ENCODE results near the gene PPIA. TPM values are rescaled to one million over a fixed set of nuclear protein-coding genes. Genes with fewer than 3 reads are reported as not detected.

Gene PPIA
- total RNA-seq, 1 experiment from 2014 or later, result 2,409 TPM

DNA sequence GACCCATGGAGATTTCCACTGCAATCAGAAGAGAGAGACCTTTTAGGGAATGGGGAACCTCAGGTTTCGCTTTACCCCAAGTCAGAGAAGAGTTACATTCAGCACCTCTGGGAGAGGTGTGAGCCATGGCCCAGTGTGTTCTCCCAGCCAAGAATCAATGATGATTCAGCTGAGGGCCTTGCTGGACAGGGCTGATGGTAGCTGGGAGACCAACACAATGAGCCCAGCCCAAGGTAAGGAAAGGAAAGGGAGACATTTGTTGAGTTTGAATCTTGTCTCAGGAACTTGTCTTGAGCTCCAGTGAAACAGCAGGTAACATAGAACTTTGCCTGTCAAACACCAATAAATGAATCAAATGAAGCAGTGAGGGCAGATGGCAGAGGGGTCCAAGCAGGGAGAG lies 14.0 kb upstream of the PPIA start:
- no peak overlapping the region for H2BK12ac ChIP-seq (ENCODE audit: insufficient read length, low read depth, low read length)
- no peak overlapping the region for H2BK5ac ChIP-seq (ENCODE audit: insufficient read length, low read length)
- no peak overlapping the region for H3K27ac ChIP-seq (ENCODE audit: insufficient read length, low read depth, low read length)
- no peak overlapping the region for H4K5ac ChIP-seq (ENCODE audit: insufficient read length, low read depth, low read length)
- no peak overlapping the region for H2BK20ac ChIP-seq (ENCODE audit: low read depth, low read length, poor library complexity, severe bottlenecking)
- no peak overlapping the region for H3K27ac Mint-ChIP-seq
- H4K20me1 ChIP-seq (ENCODE audit: control insufficient read depth, insufficient read depth, insufficient read length), result no peaks in the 10 kb centered on the region
- peaks cover 0 to 6% (median 0%) of the 10 kb centered on the region in 3 experiments; a peak in 2 of 7 replicates for H3K36me3 Mint-ChIP-seq (ENCODE audit: insufficient read depth in 1 of 3, low read depth in 3 of 3)
- H3K27me3 Mint-ChIP-seq (ENCODE audit: low read depth), result peaks cover 14% of the 10 kb centered on the region
- no peaks in the 10 kb centered on the region for H3K4me1 ChIP-seq (ENCODE audit: insufficient read depth, low read length)
- no peak overlapping the region for H4K91ac ChIP-seq (ENCODE audit: insufficient read length, low read depth, low read length)
- no peak overlapping the region for H3K14ac ChIP-seq (ENCODE audit: insufficient read depth, low read length)
- 0 out of 4 replicates have a peak, but pooled peaks cover 0 to 3% of the 10 kb centered on the region in 2 experiments for H3K4me1 Mint-ChIP-seq
- H3K4me2 ChIP-seq (ENCODE audit: insufficient read depth, insufficient read length, low read length), result no peak overlapping the region
- H3K9me3 Mint-ChIP-seq, result peaks cover 15 to 17% of the 10 kb centered on the region in 2 experiments
- no peak overlapping the region for H2BK120ac ChIP-seq (ENCODE audit: low read depth, low read length, poor library complexity, severe bottlenecking)
- H3T11ph ChIP-seq (ENCODE audit: low read length), result no peak overlapping the region
- H3K18ac ChIP-seq (ENCODE audit: insufficient read length, low read depth, low read length), result no peak overlapping the region
- H3K79me2 ChIP-seq (ENCODE audit: insufficient read depth, low read length), result no peaks in the 10 kb centered on the region
- WGBS (ENCODE audit: extremely low coverage, insufficient read length, low lambda C conversion rate), result no CpG with 5 or more reads among the region's 1 CpG
- no peaks in the 10 kb centered on the region for H3K27me3 ChIP-seq (ENCODE audit: insufficient read depth, low read length)
- no peak for DNase-seq
- H3K9ac ChIP-seq (ENCODE audit: extremely low read depth, insufficient read length, low read length), result no peak overlapping the region
- no peaks in the 10 kb centered on the region for H3K79me1 ChIP-seq (ENCODE audit: insufficient read depth, low read depth, low read length, poor library complexity, severe bottlenecking)
- H3K9me3 ChIP-seq (ENCODE audit: control insufficient read depth, low read depth, low read length), result no peaks in the 10 kb centered on the region
- no peak overlapping the region for H3K4me3 Mint-ChIP-seq
- H2AK5ac ChIP-seq (ENCODE audit: insufficient read length, low read length), result no peak overlapping the region
- H3K56ac ChIP-seq (ENCODE audit: insufficient read length, low read depth, low read length), result no peak overlapping the region
- no peak overlapping the region for H2AFZ ChIP-seq (ENCODE audit: low read length)
- H3K23me2 ChIP-seq (ENCODE audit: insufficient read length, low read depth, low read length, poor library complexity, severe bottlenecking), result no peaks in the 10 kb centered on the region
- no peak overlapping the region for H3K23ac ChIP-seq (ENCODE audit: insufficient read length, low read depth, low read length)
- H4K8ac ChIP-seq (replicated peaks; ENCODE audit: insufficient read length, low read depth, low read length), result no peak overlapping the region
- no peak overlapping the region for H3K4ac ChIP-seq (ENCODE audit: low read depth, low read length)
- no peak overlapping the region for H2BK15ac ChIP-seq (ENCODE audit: low read depth, low read length)
- TF ChIP-seq, protein P1, sequence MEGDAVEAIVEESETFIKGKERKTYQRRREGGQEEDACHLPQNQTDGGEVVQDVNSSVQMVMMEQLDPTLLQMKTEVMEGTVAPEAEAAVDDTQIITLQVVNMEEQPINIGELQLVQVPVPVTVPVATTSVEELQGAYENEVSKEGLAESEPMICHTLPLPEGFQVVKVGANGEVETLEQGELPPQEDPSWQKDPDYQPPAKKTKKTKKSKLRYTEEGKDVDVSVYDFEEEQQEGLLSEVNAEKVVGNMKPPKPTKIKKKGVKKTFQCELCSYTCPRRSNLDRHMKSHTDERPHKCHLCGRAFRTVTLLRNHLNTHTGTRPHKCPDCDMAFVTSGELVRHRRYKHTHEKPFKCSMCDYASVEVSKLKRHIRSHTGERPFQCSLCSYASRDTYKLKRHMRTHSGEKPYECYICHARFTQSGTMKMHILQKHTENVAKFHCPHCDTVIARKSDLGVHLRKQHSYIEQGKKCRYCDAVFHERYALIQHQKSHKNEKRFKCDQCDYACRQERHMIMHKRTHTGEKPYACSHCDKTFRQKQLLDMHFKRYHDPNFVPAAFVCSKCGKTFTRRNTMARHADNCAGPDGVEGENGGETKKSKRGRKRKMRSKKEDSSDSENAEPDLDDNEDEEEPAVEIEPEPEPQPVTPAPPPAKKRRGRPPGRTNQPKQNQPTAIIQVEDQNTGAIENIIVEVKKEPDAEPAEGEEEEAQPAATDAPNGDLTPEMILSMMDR (conservative IDR thresholded peaks at IDR 0.05), result no peak

All from H9 (cell line).